ENCODE measurements around the gene NRF1. TPM values are rescaled to one million over a fixed set of nuclear protein-coding genes. Genes with fewer than 3 reads are reported as not detected.

The NRF1 gene
- total RNA-seq, 1 donor from 2014 or later, result 9.1 TPM

GRCh38 chr7:129686063-129686462 is 74.5 kb downstream of the NRF1 start:
- no peak for ATAC-seq

GRCh38 chr7:129688503-129689222 is 77.1 kb downstream of the NRF1 start:
- no peak for ATAC-seq

- no peak for ATAC-seq
Observed at GRCh38 chr7:129689995-129690581, 78.6 kb downstream of the NRF1 start.

- no peak for ATAC-seq
Observed at GRCh38 chr7:129690701-129691100, 79.2 kb downstream of the NRF1 start.

- ATAC-seq, result no peak
Observed at GRCh38 chr7:129698516-129699418, 87.2 kb downstream of the NRF1 start.

- no peak for ATAC-seq
Observed at GRCh38 chr7:129702316-129702715, 90.8 kb downstream of the NRF1 start.

- no peak for ATAC-seq
Observed at GRCh38 chr7:129702761-129703338, 91.3 kb downstream of the NRF1 start.

GRCh38 chr7:129703751-129704150 is 92.2 kb downstream of the NRF1 start:
- ATAC-seq, result no peak

- ATAC-seq, result no peak
Observed at GRCh38 chr7:129707910-129708499, 96.5 kb downstream of the NRF1 start.

- ATAC-seq, result no peak
Observed at GRCh38 chr7:129713544-129713943, 102.0 kb downstream of the NRF1 start.

- no peak for ATAC-seq
Observed at GRCh38 chr7:129714514-129715063, 103.1 kb downstream of the NRF1 start.

- no peak for ATAC-seq
Observed at GRCh38 chr7:129719980-129720732, 108.6 kb downstream of the NRF1 start.

- no peak for ATAC-seq
Observed at GRCh38 chr7:129721068-129721467, 109.5 kb downstream of the NRF1 start.

- ATAC-seq, result no peak
Observed at GRCh38 chr7:129723679-129724078, 112.2 kb downstream of the NRF1 start.

- no peak for ATAC-seq
Observed at GRCh38 chr7:129724796-129725195, 113.3 kb downstream of the NRF1 start.

GRCh38 chr7:129728875-129729467 is 117.5 kb downstream of the NRF1 start:
- ATAC-seq, result no peak

GRCh38 chr7:129729511-129729910 is 118.0 kb downstream of the NRF1 start:
- ATAC-seq, result no peak

- ATAC-seq, result no peak
Observed at GRCh38 chr7:129730159-129730558, 118.6 kb downstream of the NRF1 start.

GRCh38 chr7:129734400-129734799 is 122.9 kb downstream of the NRF1 start:
- no peak for ATAC-seq

GRCh38 chr7:129739427-129739826 is 127.9 kb downstream of the NRF1 start:
- ATAC-seq, result peak; percentile 28

Data from esophagus mucosa (tissue), 1 donor.